Measurements from ENCODE around the gene CTAG1B.
"Not testable (repeated sequence)": the region's sequence is repeated elsewhere in the genome, so short reads cannot be mapped to it uniquely, and the experiment has no call there.

Gene CTAG1B

GRCh38 chrX:154594491-154594890, 24.6 kb downstream of the CTAG1B start:
- H3K36me3 ChIP-seq (ENCODE audit: insufficient read depth, low read length): no peaks in the 10 kb centered on the region
- no peak overlapping the region for H3K4me3 ChIP-seq (ENCODE audit: low read depth, low read length, poor library complexity, severe bottlenecking)
- TF ChIP-seq CTCF (IDR thresholded peaks at IDR 0.05; ENCODE audit: low read length): no peak
- TF ChIP-seq EZH2 (IDR thresholded peaks at IDR 0.05; ENCODE audit: borderline replicate concordance, low read length): no peak
- no peaks in the 10 kb centered on the region for H3K27me3 ChIP-seq (ENCODE audit: insufficient read depth, low read length)
- H3K4me1 ChIP-seq (ENCODE audit: insufficient read depth, low read length, severe bottlenecking): no peaks in the 10 kb centered on the region
- no peak overlapping the region for H3K27ac ChIP-seq (ENCODE audit: low read depth, low read length, poor library complexity, severe bottlenecking)
- no peaks in the 10 kb centered on the region for H3F3A ChIP-seq (ENCODE audit: insufficient read depth, low read length)
- H3K9ac ChIP-seq (ENCODE audit: low read length): no peak overlapping the region
- H3K4me2 ChIP-seq (ENCODE audit: low read length): no peak overlapping the region
- no peaks in the 10 kb centered on the region for H4K20me1 ChIP-seq (ENCODE audit: insufficient read depth, low read length)
- H2AFZ ChIP-seq (ENCODE audit: low read length): no peak overlapping the region
- no peaks in the 10 kb centered on the region for H3K9me3 ChIP-seq (ENCODE audit: low read length)
- no peaks in the 10 kb centered on the region for H3K79me2 ChIP-seq (ENCODE audit: insufficient read depth, low read length)
- no peaks in the 10 kb centered on the region for H3K9me2 ChIP-seq (ENCODE audit: low read depth, low read length)

- no peaks in the 10 kb centered on the region for H3F3A ChIP-seq (ENCODE audit: insufficient read depth, low read length)
- no peaks in the 10 kb centered on the region for H3K36me3 ChIP-seq (ENCODE audit: insufficient read depth, low read length)
- no peak overlapping the region for H3K4me3 ChIP-seq (ENCODE audit: low read depth, low read length, poor library complexity, severe bottlenecking)
- no peak overlapping the region for H3K27ac ChIP-seq (ENCODE audit: low read depth, low read length, poor library complexity, severe bottlenecking)
- no peak overlapping the region for H3K9ac ChIP-seq (ENCODE audit: low read length)
- no peak overlapping the region for H2AFZ ChIP-seq (ENCODE audit: low read length)
- no peaks in the 10 kb centered on the region for H3K27me3 ChIP-seq (ENCODE audit: insufficient read depth, low read length)
- TF ChIP-seq CTCF (IDR thresholded peaks at IDR 0.05; ENCODE audit: low read length) (no peak), EZH2 (IDR thresholded peaks at IDR 0.05; ENCODE audit: borderline replicate concordance, low read length) (no peak)
- H3K4me1 ChIP-seq (ENCODE audit: insufficient read depth, low read length, severe bottlenecking): no peaks in the 10 kb centered on the region
- no peaks in the 10 kb centered on the region for H3K9me3 ChIP-seq (ENCODE audit: low read length)
- no peaks in the 10 kb centered on the region for H3K79me2 ChIP-seq (ENCODE audit: insufficient read depth, low read length)
- H4K20me1 ChIP-seq (ENCODE audit: insufficient read depth, low read length): no peaks in the 10 kb centered on the region
- no peaks in the 10 kb centered on the region for H3K9me2 ChIP-seq (ENCODE audit: low read depth, low read length)
- H3K4me2 ChIP-seq (ENCODE audit: low read length): no peak overlapping the region
These were observed 25.9 kb downstream of the CTAG1B start for GRCh38 chrX:154593201-154593600.

GRCh38 chrX:154592505-154592904, 26.6 kb downstream of the CTAG1B start:
- Histone ChIP-seq H3K9ac (ENCODE audit: low read length) (no peak overlapping the region), H3K27ac (ENCODE audit: low read depth, low read length, poor library complexity, severe bottlenecking) (no peak overlapping the region), H3K4me3 (ENCODE audit: low read depth, low read length, poor library complexity, severe bottlenecking) (no peak overlapping the region), H3K79me2 (ENCODE audit: insufficient read depth, low read length) (no peaks in the 10 kb centered on the region), H3K4me2 (ENCODE audit: low read length) (no peak overlapping the region), H2AFZ (ENCODE audit: low read length) (no peak overlapping the region), H3K4me1 (ENCODE audit: insufficient read depth, low read length, severe bottlenecking) (no peaks in the 10 kb centered on the region), H3K27me3 (ENCODE audit: insufficient read depth, low read length) (no peaks in the 10 kb centered on the region), H3K9me3 (ENCODE audit: low read length) (no peaks in the 10 kb centered on the region), H3K36me3 (ENCODE audit: insufficient read depth, low read length) (no peaks in the 10 kb centered on the region), H3K9me2 (ENCODE audit: low read depth, low read length) (no peaks in the 10 kb centered on the region), H3F3A (ENCODE audit: insufficient read depth, low read length) (no peaks in the 10 kb centered on the region), H4K20me1 (ENCODE audit: insufficient read depth, low read length) (no peaks in the 10 kb centered on the region)
- no peak for TF ChIP-seq CTCF (IDR thresholded peaks at IDR 0.05; ENCODE audit: low read length)
- TF ChIP-seq EZH2 (IDR thresholded peaks at IDR 0.05; ENCODE audit: borderline replicate concordance, low read length): no peak

- H3K27ac ChIP-seq (ENCODE audit: low read depth, low read length, poor library complexity, severe bottlenecking); H3K9ac ChIP-seq (ENCODE audit: low read length); H3K4me3 ChIP-seq (ENCODE audit: low read depth, low read length, poor library complexity, severe bottlenecking); H3K9me3 ChIP-seq (ENCODE audit: low read length); H3K4me1 ChIP-seq (ENCODE audit: insufficient read depth, low read length, severe bottlenecking); H4K20me1 ChIP-seq (ENCODE audit: insufficient read depth, low read length); H3K4me2 ChIP-seq (ENCODE audit: low read length); H2AFZ ChIP-seq (ENCODE audit: low read length); H3K27me3 ChIP-seq (ENCODE audit: insufficient read depth, low read length); H3K36me3 ChIP-seq (ENCODE audit: insufficient read depth, low read length); H3K9me2 ChIP-seq (ENCODE audit: low read depth, low read length); H3K79me2 ChIP-seq (ENCODE audit: insufficient read depth, low read length); H3F3A ChIP-seq (ENCODE audit: insufficient read depth, low read length): not testable (repeated sequence)
These were observed 28.7 kb downstream of the CTAG1B start for GRCh38 chrX:154590415-154590814.

GRCh38 chrX:154584585-154585183, 34.4 kb downstream of the CTAG1B start, which contains the start of gene CTAG1A:
Gene CTAG1A (plus strand): TSS chrX:154585133. CDS start chrX:154585207, 74 bp downstream.
- H2AFZ ChIP-seq (ENCODE audit: low read length); H3F3A ChIP-seq (ENCODE audit: insufficient read depth, low read length); H3K27me3 ChIP-seq (ENCODE audit: insufficient read depth, low read length); H3K4me3 ChIP-seq (ENCODE audit: low read depth, low read length, poor library complexity, severe bottlenecking); H3K4me2 ChIP-seq (ENCODE audit: low read length); H3K27ac ChIP-seq (ENCODE audit: low read depth, low read length, poor library complexity, severe bottlenecking); H4K20me1 ChIP-seq (ENCODE audit: insufficient read depth, low read length); H3K9me3 ChIP-seq (ENCODE audit: low read length); H3K36me3 ChIP-seq (ENCODE audit: insufficient read depth, low read length); H3K4me1 ChIP-seq (ENCODE audit: insufficient read depth, low read length, severe bottlenecking); H3K9ac ChIP-seq (ENCODE audit: low read length); H3K9me2 ChIP-seq (ENCODE audit: low read depth, low read length); H3K79me2 ChIP-seq (ENCODE audit: insufficient read depth, low read length): not testable (repeated sequence)

Measured in OCI-LY1 (cell line).